Left hindlimb (tissue), 1 donor: ENCODE data around the gene GNB1.

Experiments used
- DNase-seq: peaks from one replicate; pipeline ENCODE4 v3.0.0-alpha.2; 2018

The GNB1 gene

GRCh38 chr1:1910033-1910465, 19.2 kb upstream of the GNB1 start:
- no peak for DNase-seq

GRCh38 chr1:1908506-1908791, 17.6 kb upstream of the GNB1 start:
- no peak for DNase-seq

- DNase-seq, result peak; percentile 37
Measured at GRCh38 chr1:1907098-1907736, 16.3 kb upstream of the GNB1 start.

- peak; percentile 82 for DNase-seq
Measured at GRCh38 chr1:1906185-1907097, 15.6 kb upstream of the GNB1 start.

GRCh38 chr1:1903224-1903623, 12.3 kb upstream of the GNB1 start:
- no peak for DNase-seq

- DNase-seq, result no peak
Measured at GRCh38 chr1:1901641-1902294, 10.9 kb upstream of the GNB1 start.

GRCh38 chr1:1900883-1901640, 10.2 kb upstream of the GNB1 start:
- no peak for DNase-seq

GRCh38 chr1:1899967-1900327, 9.1 kb upstream of the GNB1 start:
- no peak for DNase-seq

- DNase-seq, result no peak
Measured at GRCh38 chr1:1899266-1899966, 8.5 kb upstream of the GNB1 start.

GRCh38 chr1:1898246-1898933, 7.5 kb upstream of the GNB1 start:
- no peak for DNase-seq

- DNase-seq, result no peak
Measured at GRCh38 chr1:1895456-1896336, 4.8 kb upstream of the GNB1 start.

- no peak for DNase-seq
Measured at GRCh38 chr1:1895060-1895418, 4.2 kb upstream of the GNB1 start.

GRCh38 chr1:1894354-1895059, 3.6 kb upstream of the GNB1 start:
- DNase-seq, result no peak

- no peak for DNase-seq
Measured at GRCh38 chr1:1893997-1894353, 3.1 kb upstream of the GNB1 start.

- DNase-seq, result no peak
Measured at GRCh38 chr1:1893291-1893985, 2.6 kb upstream of the GNB1 start.

- DNase-seq, result no peak
Measured at GRCh38 chr1:1892763-1893120, 1.9 kb upstream of the GNB1 start.

- no peak for DNase-seq
Measured at GRCh38 chr1:1892079-1892762, 1.3 kb upstream of the GNB1 start.

- DNase-seq, result peak; percentile 91
Measured at GRCh38 chr1:1891349-1892078, 627 bp upstream of the GNB1 start.
